GM20000 (cell line): ENCODE measurements around the gene ORAI2.

Experiments used
- DNase-seq: peaks from one replicate; pipeline ENCODE4 v3.0.0; 2012; ENCODE audit warnings: low spot score
- CTCF ChIP-seq: IDR thresholded peaks from 2 replicates; pipeline ENCODE4 v1.5.1; 2012; ENCODE audit warnings: mild to moderate bottlenecking, control low read depth; ENCODE audit errors: extremely low read depth, missing control alignments

Gene ORAI2

GRCh38 chr7:102415685-102416225 is 17.6 kb upstream of the ORAI2 start:
- TF ChIP-seq CTCF, result no peak
- no peak for DNase-seq

- no peak for TF ChIP-seq CTCF
- DNase-seq, result no peak
These were observed 17.0 kb upstream of the ORAI2 start for GRCh38 chr7:102416406-102416805.

GRCh38 chr7:102417105-102417504 is 16.3 kb upstream of the ORAI2 start:
- TF ChIP-seq CTCF, result no peak
- DNase-seq, result no peak

- no peak for DNase-seq
- TF ChIP-seq CTCF, result no peak
These were observed 14.8 kb upstream of the ORAI2 start for GRCh38 chr7:102418592-102418991.

- TF ChIP-seq CTCF, result no peak
- DNase-seq, result no peak
These were observed 11.6 kb upstream of the ORAI2 start for GRCh38 chr7:102421706-102422240.

- no peak for TF ChIP-seq CTCF
- no peak for DNase-seq
These were observed 9.2 kb upstream of the ORAI2 start for GRCh38 chr7:102424129-102424551.

- no peak for DNase-seq
- TF ChIP-seq CTCF, result no peak
These were observed 8.6 kb upstream of the ORAI2 start for GRCh38 chr7:102424787-102425218.
